K562 (cell line): Measurements from ENCODE around the gene DNAAF1. TPM values are rescaled to one million over a fixed set of nuclear protein-coding genes. Genes with fewer than 3 reads are reported as not detected.

Source experiments
- ARID1B ChIP-seq: fragments of 450-650 bp; IDR thresholded peaks from 2 replicates; pipeline ENCODE4 v1.6.1; 2016; ENCODE audit warnings: antibody characterized with exemption, mild to moderate bottlenecking, inconsistent platforms
- BHLHE40 ChIP-seq: IDR thresholded peaks from 2 replicates; pipeline ENCODE4 v1.6.1; 2011; ENCODE audit warnings: low read length, improper control_type of control experiment
- CXXC5 ChIP-seq: fragments of 250-450 bp; sonication (Bioruptor Pico); IDR thresholded peaks from 2 replicates; pipeline ENCODE4 v1.8.0; 2022; ENCODE audit warnings: inconsistent platforms, mild to moderate bottlenecking, moderate library complexity
- EGR1 ChIP-seq: fragments of 450-650 bp; conservative IDR thresholded peaks from 2 replicates; pipeline ENCODE4 v1.6.1; 2017; ENCODE audit warnings: mild to moderate bottlenecking
- ELF4 ChIP-seq: fragments of 450-650 bp; formaldehyde crosslinking; IDR thresholded peaks from 2 replicates; pipeline ENCODE4 v1.4.0; 2022; ENCODE audit warnings: missing genetic modification characterization
- GABPA ChIP-seq: fragments of 200-800 bp; sonication (Bioruptor generic); conservative IDR thresholded peaks from 2 replicates; pipeline ENCODE4 v1.6.1; 2016; ENCODE audit warnings: low read depth, missing genetic modification characterization, missing compliant biosample characterization
- HCFC1 ChIP-seq: IDR thresholded peaks from 2 replicates; pipeline ENCODE4 v1.6.1; 2012; ENCODE audit warnings: low read depth, low read length, improper control_type of control experiment
- MAFF ChIP-seq: IDR thresholded peaks from 2 replicates; pipeline ENCODE4 v1.6.1; 2012; ENCODE audit warnings: low read length, improper control_type of control experiment
- MBD2 ChIP-seq: sonication (generic); IDR thresholded peaks from 2 replicates; pipeline ENCODE4 v1.6.1; 2016; ENCODE audit warnings: low read depth, borderline replicate concordance
- NCOR1 ChIP-seq: fragments of 450-650 bp; IDR thresholded peaks from 2 replicates; pipeline ENCODE4 v1.6.1; 2016; ENCODE audit warnings: mild to moderate bottlenecking, moderate library complexity
- NR2C2 ChIP-seq, 2 experiments: fragments of 200-800 bp in 1 of 2; sonication (Bioruptor generic) in 1 of 2; sonication (generic) in 1 of 2; formaldehyde crosslinking in 1 of 2; IDR thresholded peaks; 2 replicates each; pipeline versions ENCODE4 v1.6.1 to v1.8.0; 2016 to 2022; ENCODE audit warnings: mild to moderate bottlenecking in 1 of 2, missing compliant biosample characterization in 1 of 2, missing genetic modification characterization in 1 of 2, missing genetic modification reagents in 1 of 2
- PTTG1 ChIP-seq: fragments of 450-650 bp; IDR thresholded peaks from 2 replicates; pipeline ENCODE4 v1.6.1; 2016; ENCODE audit warnings: low read depth, mild to moderate bottlenecking, missing genetic modification characterization, missing compliant biosample characterization
- RERE ChIP-seq: sonication (generic); formaldehyde crosslinking; IDR thresholded peaks from 2 replicates; pipeline ENCODE4 v1.8.0; 2023; ENCODE audit warnings: missing genetic modification reagents, mild to moderate bottlenecking, borderline replicate concordance
- SMARCE1 ChIP-seq: fragments of 450-650 bp; IDR thresholded peaks from 2 replicates; pipeline ENCODE4 v1.7.1; 2016; ENCODE audit warnings: mild to moderate bottlenecking
- SP1 ChIP-seq: sonication (generic); formaldehyde crosslinking; IDR thresholded peaks from 2 replicates; pipeline ENCODE4 v1.8.1; 2022; ENCODE audit warnings: mild to moderate bottlenecking, missing genetic modification reagents
- STAT5A ChIP-seq: IDR thresholded peaks from 2 replicates; pipeline ENCODE4 v1.6.1; 2012; ENCODE audit warnings: low read length, inconsistent platforms, borderline replicate concordance
- TCF15 ChIP-seq: fragments of 250-450 bp; sonication (Bioruptor Pico); IDR thresholded peaks from 2 replicates; pipeline ENCODE4 v1.8.0; 2022; ENCODE audit warnings: moderate library complexity, mild to moderate bottlenecking, inconsistent platforms
- UBTF ChIP-seq, 2 experiments: IDR thresholded peaks; 2 replicates each; pipeline ENCODE4 v1.6.1; 2012; ENCODE audit warnings: improper control_type of control experiment in 2 of 2, low read depth in 2 of 2, low read length in 2 of 2, borderline replicate concordance in 1 of 2
- ZNF232 ChIP-seq: sonication (generic); formaldehyde crosslinking; IDR thresholded peaks from 2 replicates; pipeline ENCODE4 v1.8.0; 2022; ENCODE audit warnings: mild to moderate bottlenecking, missing genetic modification reagents
- ZNF311 ChIP-seq: fragments of 250-450 bp; sonication (Bioruptor Pico); IDR thresholded peaks from 2 replicates; pipeline ENCODE4 v1.4.0; 2020; ENCODE audit warnings: mild to moderate bottlenecking, moderate library complexity
- polyA plus RNA-seq, 8 experiments: library from polyadenylated mRNA; depleted of rRNA in 4 of 8; stranded (reverse) in 5 of 8; unstranded in 3 of 8; fragments of >200 nt; fragmentation: Nextera tagmentation in 2 of 8; fragmentation: Illumina TruSeq in 1 of 8; extraction: Ambion mirVana in 2 of 8; extraction: Trizol in 1 of 8; gene quantifications; 2 replicates each; pipeline versions ENCODE4 v1.2.1 to v1.2.3, GENCODE V29; 2011 to 2014; ENCODE audit warnings: inconsistent platforms in 1 of 8, missing spikeins in 1 of 8
- total RNA-seq, 7 experiments: library from RNA; depleted of rRNA in 6 of 7; stranded (reverse); fragments of >200 nt in 6 of 7; fragmentation: Illumina TruSeq in 2 of 7; extraction: Trizol in 2 of 7; gene quantifications; 2 replicates each; pipeline versions ENCODE4 v1.2.1 to v1.2.3, GENCODE V29; 2011 to 2021; ENCODE audit warnings: low replicate concordance in 1 of 7

DNAAF1 gene
- total and polyA plus RNA-seq, 9 of the 15 experiments (the other 6 are each of a cell fraction or from before 2014, with no cell fraction given) = 0.01 TPM; not detected in 8

- TF ChIP-seq TCF15 (CRISPR knock-in tag) (no peak), BHLHE40 (0 out of 2 replicates have a peak, but pooled peaks have one; percentile 9), RERE (CRISPR knock-in tag) (peak; percentile 81; the same call in 1 of the 2 replicates), PTTG1 (tag) (no peak), UBTF (IDR thresholded peaks at IDR 0.05; ENCODE audit: borderline replicate concordance in 1 of 2, low read depth in 2 of 2, low read length in 2 of 2) (peak; percentile 90 to 98), MAFF (peak; percentile 49; the same call in 1 of the 2 replicates), NR2C2 (CRISPR knock-in tag; IDR thresholded peaks at IDR 0.05) (peak; percentile 76), NR2C2 (tag; IDR thresholded peaks at IDR 0.05) (peak; percentile 90), ELF4 (CRISPR knock-in tag) (no peak), STAT5A (no peak; the same call in 1 of the 2 replicates), ZNF232 (CRISPR knock-in tag) (peak; percentile 81; the same call in 1 of the 2 replicates), GABPA (tag) (0 out of 2 replicates have a peak, but pooled peaks have one; percentile 55), ARID1B (0 out of 2 replicates have a peak, but pooled peaks have one; percentile 20), SP1 (CRISPR knock-in tag) (peak; percentile 79; the same call in 1 of the 2 replicates), CXXC5 (CRISPR knock-in tag) (peak; percentile 92), MBD2 (peak; percentile 25; the same call in 1 of the 2 replicates), SMARCE1 (0 out of 2 replicates have a peak, but pooled peaks have one; percentile 37), HCFC1 (peak; percentile 72), NCOR1 (no peak), EGR1 (peak; percentile 83), ZNF311 (CRISPR knock-in tag) (no peak)
These were observed 28.2 kb upstream of the DNAAF1 start, which contains the start of gene MBTPS1 (continued) for GRCh38 chr16:84116720-84117493.
